HG03097 (cell line): Measurements from ENCODE around the gene KLRB1.
"Not testable (repeated sequence)": the region's sequence is repeated elsewhere in the genome, so short reads cannot be mapped to it uniquely, and the experiment has no call there.

Experiments
- ATAC-seq: cut with Tn5 transposase; IDR thresholded peaks from one replicate; pipeline ENCODE4 v1.9.1; 2021; ENCODE audit not compliant: unreplicated experiment, low FRiP score

KLRB1 gene

DNA sequence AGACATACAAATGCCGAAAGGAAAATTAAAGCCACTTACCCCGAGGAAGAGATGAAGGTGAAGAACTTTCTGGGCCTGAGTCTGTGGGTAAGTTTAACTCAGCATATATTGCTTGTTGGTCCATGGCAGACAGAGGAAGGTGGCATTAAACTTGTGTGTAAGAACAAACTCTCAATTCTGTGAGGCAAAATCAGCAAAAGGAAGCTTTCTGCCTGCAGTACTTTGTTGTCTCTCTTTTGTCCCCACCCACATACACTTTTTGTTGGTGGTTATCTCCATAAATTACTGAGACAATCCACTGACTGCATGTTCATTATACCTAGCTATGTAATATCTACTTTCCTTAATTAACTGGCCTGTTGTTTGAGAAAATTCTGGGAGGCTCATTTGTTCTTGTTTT, at the start of gene KLRB1:
Gene KLRB1, minus strand, starts transcription at position 201 of the 400 bp plus-strand sequence. Its CDS starts 77 bp downstream, at position 124.
- no peak for ATAC-seq

- ATAC-seq: no peak
Measured at GRCh38 chr12:9651265-9651729, 43.6 kb upstream of the KLRB1 start.

DNA sequence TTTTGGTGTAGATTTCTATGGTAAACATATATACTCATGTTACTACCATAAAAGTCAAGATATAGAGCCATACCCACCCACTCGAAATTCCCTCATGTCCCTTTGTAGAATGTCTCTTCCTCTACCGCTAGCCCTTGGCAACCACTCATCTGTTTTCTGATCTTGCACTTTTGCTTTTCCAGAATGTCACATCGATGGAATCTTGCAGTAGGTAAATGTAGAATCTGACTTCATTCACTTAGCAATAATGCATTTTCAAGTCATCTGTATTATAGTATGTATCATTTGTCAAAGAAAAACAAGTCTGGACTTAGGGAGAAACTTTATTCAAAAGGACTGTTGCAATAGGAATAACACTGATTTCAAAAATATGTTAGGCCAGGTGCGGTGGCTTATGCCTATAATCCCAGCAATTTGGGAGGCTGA, 42.4 kb upstream of the KLRB1 start:
- ATAC-seq: no peak

DNA sequence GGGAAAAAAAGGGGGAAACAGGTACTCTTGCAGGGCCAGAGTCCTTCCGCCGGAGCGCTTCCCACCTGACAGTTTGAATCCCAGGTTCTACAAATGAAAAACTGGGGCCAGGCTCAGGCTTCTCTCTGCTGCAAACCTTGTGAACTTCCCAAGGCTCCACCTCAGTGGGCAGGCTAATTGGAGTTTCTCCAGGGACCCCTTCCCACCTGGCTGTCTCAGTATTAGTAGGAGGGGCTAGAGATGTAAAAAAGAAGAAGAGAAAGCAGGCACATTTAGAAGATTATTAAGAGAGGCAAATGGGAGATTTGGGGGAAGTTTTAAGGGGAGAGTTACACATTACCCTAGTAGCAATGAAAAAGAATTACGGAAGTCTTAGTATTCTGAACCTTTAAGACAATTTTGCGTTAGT, 41.8 kb upstream of the KLRB1 start:
- ATAC-seq: no peak

DNA sequence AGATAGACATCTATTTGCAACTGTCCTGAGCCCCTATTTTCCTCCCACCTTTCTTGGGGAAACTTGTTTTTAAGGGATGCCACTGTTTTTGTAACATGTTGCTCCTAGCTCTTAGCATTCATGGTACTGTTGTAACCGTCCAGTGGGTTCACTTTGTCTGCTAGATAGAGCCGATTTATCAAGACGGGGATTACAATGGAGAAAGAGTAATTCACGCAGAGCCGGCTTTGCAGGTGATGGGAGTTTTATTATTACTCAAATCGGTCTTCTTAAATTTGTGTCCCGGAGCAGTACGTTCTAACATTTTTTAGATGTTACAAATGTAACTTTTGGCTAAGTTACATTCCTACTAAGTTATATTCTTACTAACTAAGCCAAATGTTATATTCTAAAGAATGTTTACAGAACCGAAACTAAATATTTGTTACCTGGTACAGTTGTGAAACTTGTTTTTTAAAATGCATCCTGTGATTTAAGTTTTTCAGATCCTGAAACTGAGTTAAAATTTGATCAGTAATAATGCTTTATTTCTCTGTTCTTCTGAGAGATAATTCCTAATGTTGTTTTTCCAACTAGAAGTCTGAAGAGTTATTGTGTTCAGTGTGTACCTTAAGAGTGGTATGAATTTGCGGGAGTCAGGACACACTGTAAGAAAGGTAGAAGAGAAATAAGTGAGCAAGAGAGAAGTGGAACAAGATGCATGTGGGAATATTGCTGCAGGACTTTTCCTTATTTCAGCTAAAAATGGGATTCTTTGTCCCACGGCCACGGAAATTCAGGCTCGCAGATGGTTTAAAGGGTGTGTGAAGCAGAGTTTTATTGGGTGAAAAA, 41.2 kb upstream of the KLRB1 start:
- no peak for ATAC-seq

DNA sequence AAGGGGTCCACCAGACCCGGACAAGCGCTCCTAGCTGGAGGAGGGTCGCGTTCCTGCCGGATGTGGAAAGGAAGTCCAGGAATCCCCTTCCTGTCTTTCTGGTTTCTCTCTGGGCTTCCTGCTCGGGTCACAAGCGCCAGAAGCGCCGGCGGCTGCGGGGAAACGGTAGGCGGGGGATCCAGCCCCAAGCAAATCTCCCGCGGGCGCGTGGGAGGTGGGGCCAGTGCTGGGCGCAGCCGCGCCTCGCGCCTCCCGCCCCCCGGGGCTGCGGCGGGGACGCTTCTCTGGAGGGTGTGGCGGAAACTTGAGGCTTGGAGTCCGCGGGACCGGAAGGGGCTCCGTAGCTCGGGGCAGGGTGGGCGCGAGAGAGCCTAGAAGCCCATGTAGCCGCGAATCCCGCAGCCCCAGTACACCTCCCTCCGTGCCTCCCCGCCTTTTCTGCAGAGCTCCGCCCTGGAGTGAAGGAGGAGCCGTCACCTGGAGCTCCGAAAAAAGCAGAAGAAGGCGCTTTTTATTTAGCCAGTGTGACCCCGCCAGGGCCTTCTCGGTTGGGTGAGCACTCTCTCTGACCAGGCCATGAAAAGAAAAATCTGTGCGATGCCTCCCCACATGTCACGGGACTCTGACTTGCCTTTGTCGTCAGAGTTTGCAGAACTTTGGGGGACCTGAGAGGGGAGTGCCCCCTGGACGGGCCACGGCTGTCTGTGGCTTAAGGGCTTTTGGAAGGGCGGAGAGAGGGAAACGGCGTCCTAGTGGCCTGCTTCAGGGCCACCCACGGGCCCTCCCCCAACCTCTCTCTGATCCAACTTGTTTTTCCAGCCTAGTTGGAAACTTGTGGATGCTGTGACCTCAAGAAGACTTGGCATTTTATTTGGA, 40.3 kb upstream of the KLRB1 start:
- ATAC-seq: peak; percentile 61

GRCh38 chr12:9646794-9647781, 39.4 kb upstream of the KLRB1 start:
- no peak for ATAC-seq

DNA sequence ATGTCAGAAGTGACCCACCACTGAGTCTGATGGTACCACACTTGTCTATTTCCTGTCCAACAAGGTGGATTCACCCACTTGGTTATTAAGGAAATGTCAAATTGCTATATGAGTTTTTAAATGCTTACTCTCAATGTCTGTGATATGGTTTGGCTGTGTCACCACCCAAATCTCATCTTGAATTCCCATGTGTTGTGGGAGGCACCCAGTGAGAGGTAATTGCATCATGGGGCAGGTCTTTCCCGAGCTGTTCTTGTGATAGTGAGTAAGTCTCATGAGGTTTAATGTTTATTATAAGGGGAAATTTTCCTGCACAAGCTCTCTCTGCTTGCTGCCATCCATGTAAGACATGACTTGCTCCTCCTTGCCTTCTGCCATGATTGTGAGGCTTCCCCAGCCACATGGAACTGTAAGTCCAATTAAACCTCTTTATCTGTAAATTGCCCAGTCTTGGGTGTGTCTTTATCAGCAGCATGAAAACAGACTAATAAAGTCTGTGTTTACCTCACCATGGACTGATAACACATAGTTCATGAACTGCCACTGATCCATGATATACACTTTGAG, 37.4 kb upstream of the KLRB1 start:
- not testable (repeated sequence) for ATAC-seq

DNA sequence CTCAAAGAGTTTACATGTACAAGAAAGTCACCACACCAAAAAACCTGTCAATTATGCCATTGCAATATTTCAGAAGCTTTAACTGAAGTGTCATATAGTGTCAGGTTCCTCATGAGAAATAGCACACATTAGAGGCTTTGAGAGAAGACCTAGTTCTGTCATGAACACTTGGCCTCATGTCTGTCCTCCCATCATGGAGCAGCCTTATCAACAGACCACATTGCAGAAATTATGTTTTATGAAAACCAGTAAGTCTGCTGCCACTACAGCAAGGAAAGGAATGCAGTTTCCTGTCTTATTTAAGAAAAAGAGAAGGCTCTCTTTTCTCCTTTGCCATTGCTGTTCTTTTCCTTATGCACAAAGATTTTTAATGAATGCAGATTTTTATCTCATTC, 35.5 kb upstream of the KLRB1 start:
- no peak for ATAC-seq

- ATAC-seq: no peak
Measured at GRCh38 chr12:9642606-9643265, 35.0 kb upstream of the KLRB1 start.

DNA sequence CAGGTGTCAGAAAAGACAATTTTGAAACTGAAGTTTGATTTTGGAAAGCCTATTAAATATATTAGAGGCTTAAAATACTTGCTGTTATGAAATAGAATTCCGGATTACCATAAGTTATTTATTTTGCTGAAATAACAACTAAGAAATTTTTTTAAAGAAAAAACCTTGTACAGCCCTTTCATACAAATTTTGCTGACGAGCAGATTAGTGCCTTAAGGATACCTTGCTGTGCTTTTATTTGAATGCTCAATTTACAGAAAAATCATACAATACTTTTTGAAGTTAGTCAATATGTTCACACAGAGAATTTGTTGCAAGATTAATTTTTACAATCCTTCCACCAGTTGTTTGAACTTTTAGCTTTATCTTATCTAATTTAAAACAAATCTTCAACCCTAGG, 32.3 kb upstream of the KLRB1 start:
- no peak for ATAC-seq

DNA sequence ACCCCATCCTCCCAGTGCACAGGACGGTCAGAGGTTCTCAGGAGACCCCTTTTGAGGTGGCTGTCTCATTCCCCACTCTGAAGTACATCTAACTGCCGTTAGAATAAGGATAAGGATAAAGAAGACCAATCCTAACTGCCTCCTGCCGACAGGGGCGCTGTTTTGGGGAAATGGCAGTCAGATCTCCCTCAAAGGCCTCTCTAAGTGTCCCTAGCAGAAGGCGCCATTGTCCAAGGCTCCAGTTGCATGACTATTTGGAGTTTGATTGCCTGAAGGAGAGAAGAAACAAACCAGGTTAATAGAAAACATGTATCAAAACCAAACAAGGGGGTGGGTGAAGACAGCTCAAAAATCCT, 29.1 kb upstream of the KLRB1 start:
- no peak for ATAC-seq

GRCh38 chr12:9636150-9636850, 28.6 kb upstream of the KLRB1 start:
- no peak for ATAC-seq

GRCh38 chr12:9634969-9635754, 27.4 kb upstream of the KLRB1 start:
- no peak for ATAC-seq

DNA sequence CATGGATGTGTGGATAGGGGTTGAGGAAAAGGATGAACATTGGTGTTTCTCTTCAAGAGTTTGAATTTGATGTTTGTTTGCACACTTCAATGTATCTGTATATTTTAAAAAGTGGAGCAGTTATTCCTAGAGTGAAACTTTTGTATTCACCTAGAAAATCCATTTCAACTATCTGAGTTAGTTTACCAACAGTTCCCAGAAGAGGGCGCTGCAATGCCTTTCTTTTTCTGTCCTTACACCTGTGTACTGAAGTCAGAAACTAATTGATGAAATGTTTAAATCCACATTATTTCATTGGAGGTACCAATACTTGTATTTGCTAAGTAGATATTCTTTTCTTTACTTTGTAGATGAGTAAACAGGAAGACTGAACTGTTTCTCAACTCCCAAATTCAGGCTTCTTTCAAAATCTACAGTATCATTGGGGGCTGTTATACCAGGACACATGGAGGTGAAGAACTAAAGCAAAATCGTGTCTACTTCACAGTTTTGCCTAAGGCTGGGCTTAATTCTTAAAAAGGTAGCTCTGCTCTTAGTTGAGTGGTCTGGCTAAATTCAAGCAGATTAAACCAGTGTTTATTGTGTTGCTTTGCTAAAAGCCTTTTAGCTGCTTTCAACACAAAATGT, 26.6 kb upstream of the KLRB1 start:
- ATAC-seq: no peak

GRCh38 chr12:9632766-9633165, 25.1 kb upstream of the KLRB1 start:
- no peak for ATAC-seq

- ATAC-seq: no peak
Measured at GRCh38 chr12:9626821-9627220, 19.1 kb upstream of the KLRB1 start.

GRCh38 chr12:9626291-9626690, 18.6 kb upstream of the KLRB1 start:
- ATAC-seq: no peak
